ENCODE data around the gene TGM2.

DNA sequence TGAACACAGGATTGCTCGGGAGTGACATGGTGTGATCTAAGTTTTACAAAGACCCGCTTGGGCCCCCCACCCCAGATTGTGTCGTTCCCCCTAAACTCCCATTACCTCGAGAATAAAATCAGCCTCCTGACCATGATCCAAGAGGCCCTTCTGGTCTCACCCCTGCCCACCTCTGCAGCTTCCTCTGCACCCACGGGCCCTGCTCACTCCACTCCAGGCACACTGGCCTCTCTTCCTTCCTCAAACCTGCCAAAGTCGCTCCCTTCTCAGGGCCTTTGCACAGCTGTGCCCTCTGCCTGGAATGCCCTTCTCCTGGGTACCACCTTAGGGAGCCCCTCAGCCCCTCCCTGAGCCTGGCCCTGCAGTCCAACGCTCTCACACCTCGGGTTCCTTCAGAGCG, 17.9 kb downstream of the TGM2 start:
- TF ChIP-seq POLR2AphosphoS5 (IDR thresholded peaks at IDR 0.05; ENCODE audit: low read depth, low read length) (no peak), POLR2A (IDR thresholded peaks at IDR 0.05; ENCODE audit: low read depth, low read length) (no peak)
